ENCODE results near the gene LRBA.

LRBA gene

GRCh38 chr4:150237110-150237872 is 777.8 kb downstream of the LRBA start:
- Histone ChIP-seq H3K4me2 (ENCODE audit: low read length) (no peak overlapping the region), H3K4me3 (ENCODE audit: low read length) (no peak overlapping the region), H3K9me2 (replicated peaks; ENCODE audit: control insufficient read depth, low read length) (no peaks in the 10 kb centered on the region), H4K20me1 (ENCODE audit: control insufficient read depth, insufficient read depth, low read depth, low read length) (no peaks in the 10 kb centered on the region), H3K79me2 (ENCODE audit: control insufficient read depth, low read length) (no peaks in the 10 kb centered on the region), H3K27ac (ENCODE audit: low read depth, low read length) (no peak overlapping the region), H3F3A (ENCODE audit: control insufficient read depth, insufficient read depth) (no peaks in the 10 kb centered on the region), H3K4me1 (ENCODE audit: control insufficient read depth, low read length) (no peaks in the 10 kb centered on the region), H3K36me3 (ENCODE audit: control insufficient read depth, low read length) (no peaks in the 10 kb centered on the region), H3K27me3 (ENCODE audit: control insufficient read depth, low read length) (peaks cover 2% of the 10 kb centered on the region; the same call in 1 of the 2 replicates), H3K9me3 (ENCODE audit: control insufficient read depth, insufficient read depth, low read length) (no peaks in the 10 kb centered on the region)
- no peak for TF ChIP-seq EZH2phosphoT487 (IDR thresholded peaks at IDR 0.05; ENCODE audit: borderline replicate concordance, low read length)
- TF ChIP-seq, protein P1, sequence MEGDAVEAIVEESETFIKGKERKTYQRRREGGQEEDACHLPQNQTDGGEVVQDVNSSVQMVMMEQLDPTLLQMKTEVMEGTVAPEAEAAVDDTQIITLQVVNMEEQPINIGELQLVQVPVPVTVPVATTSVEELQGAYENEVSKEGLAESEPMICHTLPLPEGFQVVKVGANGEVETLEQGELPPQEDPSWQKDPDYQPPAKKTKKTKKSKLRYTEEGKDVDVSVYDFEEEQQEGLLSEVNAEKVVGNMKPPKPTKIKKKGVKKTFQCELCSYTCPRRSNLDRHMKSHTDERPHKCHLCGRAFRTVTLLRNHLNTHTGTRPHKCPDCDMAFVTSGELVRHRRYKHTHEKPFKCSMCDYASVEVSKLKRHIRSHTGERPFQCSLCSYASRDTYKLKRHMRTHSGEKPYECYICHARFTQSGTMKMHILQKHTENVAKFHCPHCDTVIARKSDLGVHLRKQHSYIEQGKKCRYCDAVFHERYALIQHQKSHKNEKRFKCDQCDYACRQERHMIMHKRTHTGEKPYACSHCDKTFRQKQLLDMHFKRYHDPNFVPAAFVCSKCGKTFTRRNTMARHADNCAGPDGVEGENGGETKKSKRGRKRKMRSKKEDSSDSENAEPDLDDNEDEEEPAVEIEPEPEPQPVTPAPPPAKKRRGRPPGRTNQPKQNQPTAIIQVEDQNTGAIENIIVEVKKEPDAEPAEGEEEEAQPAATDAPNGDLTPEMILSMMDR (IDR thresholded peaks at IDR 0.05; ENCODE audit: low read depth, low read length, poor library complexity, severe bottlenecking): no peak

DNA sequence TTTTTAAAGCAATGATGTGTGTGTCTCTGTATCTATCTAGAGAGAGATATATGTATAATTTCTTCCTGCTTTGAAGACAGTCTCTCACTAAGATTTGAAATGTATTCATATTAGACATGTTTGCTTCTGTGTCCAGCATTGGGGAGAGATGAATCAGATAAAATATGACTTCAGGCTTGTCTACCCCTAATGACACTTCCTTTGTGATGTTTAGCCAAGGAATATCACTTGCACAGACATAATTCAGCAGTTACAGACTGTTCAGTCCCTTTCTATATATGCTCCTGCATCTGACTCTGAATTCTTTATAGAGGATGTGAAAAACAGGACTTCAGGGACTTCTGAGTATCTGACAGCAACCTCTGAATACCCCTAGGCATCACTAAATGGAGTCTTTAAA is 778.5 kb downstream of the LRBA start:
- H3K79me2 ChIP-seq (ENCODE audit: control insufficient read depth, low read length): no peaks in the 10 kb centered on the region
- no peak overlapping the region for H3K27ac ChIP-seq (ENCODE audit: low read depth, low read length)
- H3K36me3 ChIP-seq (ENCODE audit: control insufficient read depth, low read length): no peaks in the 10 kb centered on the region
- no peaks in the 10 kb centered on the region for H3K9me3 ChIP-seq (ENCODE audit: control insufficient read depth, insufficient read depth, low read length)
- no peaks in the 10 kb centered on the region for H3K4me1 ChIP-seq (ENCODE audit: control insufficient read depth, low read length)
- H3K9me2 ChIP-seq (replicated peaks; ENCODE audit: control insufficient read depth, low read length): no peaks in the 10 kb centered on the region
- H3K4me2 ChIP-seq (ENCODE audit: low read length): no peak overlapping the region
- no peak for TF ChIP-seq EZH2phosphoT487 (IDR thresholded peaks at IDR 0.05; ENCODE audit: borderline replicate concordance, low read length)
- TF ChIP-seq, protein P1 (IDR thresholded peaks at IDR 0.05; ENCODE audit: low read depth, low read length, poor library complexity, severe bottlenecking): no peak
- H3K4me3 ChIP-seq (ENCODE audit: low read length): no peak overlapping the region
- no peaks in the 10 kb centered on the region for H3F3A ChIP-seq (ENCODE audit: control insufficient read depth, insufficient read depth)
- H4K20me1 ChIP-seq (ENCODE audit: control insufficient read depth, insufficient read depth, low read depth, low read length): no peaks in the 10 kb centered on the region
- H3K27me3 ChIP-seq (ENCODE audit: control insufficient read depth, low read length): peaks cover 2% of the 10 kb centered on the region; the same call in 1 of the 2 replicates

DNA sequence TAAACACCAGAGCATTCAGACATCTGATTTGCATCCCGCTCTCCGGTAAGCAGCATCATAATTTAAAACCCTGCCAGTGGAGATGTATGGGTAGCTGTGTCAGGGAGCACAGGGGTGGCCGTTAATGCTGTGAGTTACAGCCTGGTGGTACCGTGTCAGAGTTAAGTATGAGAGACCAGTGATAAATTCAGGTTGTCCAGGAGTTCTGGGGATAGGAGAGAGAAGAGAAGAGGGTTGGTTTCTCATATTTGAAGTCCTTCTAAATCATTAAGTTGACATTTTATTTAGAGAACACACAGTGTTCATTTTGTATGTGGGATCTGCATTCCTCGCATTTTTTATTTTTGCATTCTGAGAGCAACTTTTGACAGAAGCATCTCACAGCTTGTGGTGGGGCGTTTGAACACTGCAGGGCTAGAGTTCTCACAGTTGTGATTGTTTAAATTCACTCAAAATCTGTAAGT is 779.2 kb downstream of the LRBA start:
- TF ChIP-seq, protein P1 (IDR thresholded peaks at IDR 0.05; ENCODE audit: low read depth, low read length, poor library complexity, severe bottlenecking): no peak
- no peak for TF ChIP-seq EZH2phosphoT487 (IDR thresholded peaks at IDR 0.05; ENCODE audit: borderline replicate concordance, low read length)
- Histone ChIP-seq H3K4me1 (ENCODE audit: control insufficient read depth, low read length) (no peaks in the 10 kb centered on the region), H3K9me3 (ENCODE audit: control insufficient read depth, insufficient read depth, low read length) (no peaks in the 10 kb centered on the region), H3K79me2 (ENCODE audit: control insufficient read depth, low read length) (no peaks in the 10 kb centered on the region), H3K27me3 (ENCODE audit: control insufficient read depth, low read length) (peaks cover 2% of the 10 kb centered on the region; the same call in 1 of the 2 replicates), H3K27ac (ENCODE audit: low read depth, low read length) (no peak overlapping the region), H3F3A (ENCODE audit: control insufficient read depth, insufficient read depth) (no peaks in the 10 kb centered on the region), H3K36me3 (ENCODE audit: control insufficient read depth, low read length) (no peaks in the 10 kb centered on the region), H4K20me1 (ENCODE audit: control insufficient read depth, insufficient read depth, low read depth, low read length) (no peaks in the 10 kb centered on the region), H3K9me2 (replicated peaks; ENCODE audit: control insufficient read depth, low read length) (no peaks in the 10 kb centered on the region), H3K4me3 (ENCODE audit: low read length) (no peak overlapping the region), H3K4me2 (ENCODE audit: low read length) (no peak overlapping the region)
